ENCODE results near the gene CYP2S1. TPM values are rescaled to one million over a fixed set of nuclear protein-coding genes. Genes with fewer than 3 reads are reported as not detected.

CYP2S1 gene
- total RNA-seq, 4 donors from 2014 or later, result 4.2 to 30.7 (median 14.9) TPM

DNA sequence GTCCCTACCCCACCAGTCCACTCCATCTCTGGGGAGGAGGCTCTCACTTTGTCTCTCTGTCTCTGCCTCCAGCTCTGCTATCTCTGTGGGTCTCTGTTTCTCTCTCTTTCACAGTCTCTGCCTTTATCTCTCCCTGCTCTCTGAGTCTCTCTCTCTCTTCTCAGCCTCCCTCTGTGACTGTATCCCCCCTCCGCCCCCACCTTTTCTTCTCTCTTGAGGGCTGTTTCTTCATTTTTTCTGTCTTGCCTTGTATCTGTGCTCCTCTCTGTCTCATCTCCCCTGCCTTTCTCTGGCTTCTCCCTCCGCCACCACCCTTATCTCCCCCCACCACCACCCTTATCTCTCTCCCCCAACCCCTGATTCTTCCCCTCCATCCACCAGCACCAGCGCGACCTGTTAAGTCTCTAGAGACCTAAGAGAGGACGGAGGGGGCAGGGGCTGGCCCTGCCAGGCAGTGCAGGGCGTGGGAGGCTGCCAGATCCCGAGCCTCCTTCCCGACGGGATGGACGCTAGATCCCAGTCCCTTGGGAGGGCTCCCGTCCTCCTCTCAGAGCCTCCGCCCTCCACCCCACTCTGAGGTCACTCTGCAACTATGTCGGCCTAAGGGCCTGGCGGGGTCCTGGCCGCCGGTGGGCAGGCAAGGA is 27.0 kb downstream of the CYP2S1 start:
- H3K9me3 ChIP-seq, result no peaks in the 10 kb centered on the region
- H3K27ac ChIP-seq, result peak overlapping the region; percentile 89 to 96 (median 90)
- WGBS, 2 donors (ENCODE audit: low coverage in 1 of 2), result 20 to 28% methylated on average over 1 to 16 of the region's 16 CpGs
- in situ Hi-C loops (cut with MboI; ENCODE audit: low pct_ligation_motif_present in 1 of 4, low pct_unique_long_range_greater_than_20kb in 1 of 4, low sequenced_read_pairs in 3 of 4) (no loop called here), intact Hi-C loops (cut with DNase I; ENCODE audit: low total_unique reads) (no loop called here)
- H3K4me1 ChIP-seq, result peaks cover 0 to 28% (median 11%) of the 10 kb centered on the region in 4 donors
- peak; percentile 25 for DNase-seq
- peaks cover 29% of the 10 kb centered on the region for H3K27me3 ChIP-seq
- peak overlapping the region; percentile 35 to 55 (median 50) for H3K4me3 ChIP-seq
- H3K36me3 ChIP-seq, result no peaks in the 10 kb centered on the region
- peak; percentile 23 to 36 (median 31) for TF ChIP-seq POLR2AphosphoS5 (IDR thresholded peaks at IDR 0.05)
- TF ChIP-seq, protein P1, sequence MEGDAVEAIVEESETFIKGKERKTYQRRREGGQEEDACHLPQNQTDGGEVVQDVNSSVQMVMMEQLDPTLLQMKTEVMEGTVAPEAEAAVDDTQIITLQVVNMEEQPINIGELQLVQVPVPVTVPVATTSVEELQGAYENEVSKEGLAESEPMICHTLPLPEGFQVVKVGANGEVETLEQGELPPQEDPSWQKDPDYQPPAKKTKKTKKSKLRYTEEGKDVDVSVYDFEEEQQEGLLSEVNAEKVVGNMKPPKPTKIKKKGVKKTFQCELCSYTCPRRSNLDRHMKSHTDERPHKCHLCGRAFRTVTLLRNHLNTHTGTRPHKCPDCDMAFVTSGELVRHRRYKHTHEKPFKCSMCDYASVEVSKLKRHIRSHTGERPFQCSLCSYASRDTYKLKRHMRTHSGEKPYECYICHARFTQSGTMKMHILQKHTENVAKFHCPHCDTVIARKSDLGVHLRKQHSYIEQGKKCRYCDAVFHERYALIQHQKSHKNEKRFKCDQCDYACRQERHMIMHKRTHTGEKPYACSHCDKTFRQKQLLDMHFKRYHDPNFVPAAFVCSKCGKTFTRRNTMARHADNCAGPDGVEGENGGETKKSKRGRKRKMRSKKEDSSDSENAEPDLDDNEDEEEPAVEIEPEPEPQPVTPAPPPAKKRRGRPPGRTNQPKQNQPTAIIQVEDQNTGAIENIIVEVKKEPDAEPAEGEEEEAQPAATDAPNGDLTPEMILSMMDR (IDR thresholded peaks at IDR 0.05), result no peak
- peak; percentile 38 for TF ChIP-seq POLR2A (IDR thresholded peaks at IDR 0.05)

DNA sequence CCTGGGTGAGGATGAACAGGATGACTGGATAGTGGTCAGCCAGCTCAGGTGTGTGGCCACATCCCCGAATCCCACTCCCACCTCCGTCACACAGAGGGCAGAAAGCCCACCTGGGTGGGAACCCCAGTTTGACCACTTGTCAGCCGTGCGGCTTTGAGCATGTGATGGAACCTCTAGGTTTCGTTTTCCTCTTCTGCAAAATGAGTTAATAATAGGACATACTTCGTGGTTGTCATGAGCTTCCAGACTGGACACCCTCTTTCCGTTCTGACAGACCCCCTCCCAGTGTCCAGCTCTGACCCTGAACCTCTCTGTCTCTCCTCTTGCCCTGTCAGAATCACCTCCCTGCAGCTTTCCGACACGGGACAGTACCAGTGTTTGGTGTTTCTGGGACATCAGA is 27.8 kb downstream of the CYP2S1 start:
- intact Hi-C loops (cut with DNase I; ENCODE audit: low total_unique reads), result no loop called here
- in situ Hi-C loops (cut with MboI; ENCODE audit: low pct_ligation_motif_present in 1 of 4, low pct_unique_long_range_greater_than_20kb in 1 of 4, low sequenced_read_pairs in 3 of 4), result no loop called here
- Histone ChIP-seq H3K36me3 (no peaks in the 10 kb centered on the region), H3K4me3 (peak overlapping the region in 3 of 4 donors; percentile 46 to 55 (median 55)), H3K27me3 (peaks cover 29% of the 10 kb centered on the region), H3K4me1 (peaks cover under 1 to 30% (median 15%) of the 10 kb centered on the region in 4 donors), H3K9me3 (no peaks in the 10 kb centered on the region), H3K27ac (peak overlapping the region; percentile 89 to 96 (median 90))
- TF ChIP-seq EP300 (IDR thresholded peaks at IDR 0.05; ENCODE audit: low read depth) (no peak), POLR2A (IDR thresholded peaks at IDR 0.05) (no peak), POLR2AphosphoS5 (IDR thresholded peaks at IDR 0.05) (no peak)
- TF ChIP-seq, protein P1 (IDR thresholded peaks at IDR 0.05), result no peak
- WGBS, 2 donors (ENCODE audit: low coverage in 1 of 2), result 47 to 51% methylated on average over 3 to 9 of the region's 9 CpGs
- DNase-seq, result no peak

DNA sequence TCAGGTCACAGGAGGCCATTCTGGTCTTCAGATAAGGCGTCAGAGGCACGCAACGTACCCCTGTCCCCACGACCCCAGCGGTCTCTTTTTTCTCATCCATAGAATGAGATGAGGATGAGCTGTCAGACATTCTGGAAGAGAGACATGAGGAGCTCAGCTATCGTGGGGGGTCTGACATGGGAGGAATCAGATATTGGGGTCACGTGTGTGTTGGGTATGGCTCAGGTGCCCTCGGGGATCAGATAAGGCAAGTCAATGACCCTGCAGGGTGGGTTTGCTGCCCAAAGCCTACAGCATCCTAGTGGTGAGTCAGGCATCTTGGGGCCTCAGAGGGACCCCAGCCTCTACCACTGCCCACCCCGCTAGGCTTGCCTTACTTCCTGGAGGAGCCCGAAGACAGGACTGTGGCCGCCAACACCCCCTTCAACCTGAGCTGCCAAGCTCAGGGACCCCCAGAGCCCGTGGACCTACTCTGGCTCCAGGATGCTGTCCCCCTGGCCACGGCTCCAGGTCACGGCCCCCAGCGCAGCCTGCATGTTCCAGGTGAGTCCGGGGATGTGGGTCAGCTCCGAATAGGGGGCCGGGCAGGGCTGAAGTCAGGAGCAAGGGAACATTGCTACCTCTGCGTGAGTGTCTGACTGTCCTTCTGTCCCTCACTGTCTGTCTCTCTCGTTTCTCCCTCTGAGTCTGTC is 28.6 kb downstream of the CYP2S1 start:
- in situ Hi-C loops (cut with MboI; ENCODE audit: low pct_ligation_motif_present in 1 of 4, low pct_unique_long_range_greater_than_20kb in 1 of 4, low sequenced_read_pairs in 3 of 4) (no loop called here), intact Hi-C loops (cut with DNase I; ENCODE audit: low total_unique reads) (no loop called here)
- TF ChIP-seq EP300 (IDR thresholded peaks at IDR 0.05; ENCODE audit: low read depth) (no peak), POLR2AphosphoS5 (IDR thresholded peaks at IDR 0.05) (no peak)
- no peak for DNase-seq
- H3K4me1 ChIP-seq, result peaks cover 3 to 38% (median 21%) of the 10 kb centered on the region in 4 donors
- no peaks in the 10 kb centered on the region for H3K36me3 ChIP-seq
- H3K9me3 ChIP-seq, result no peaks in the 10 kb centered on the region
- WGBS, 2 donors (ENCODE audit: low coverage in 1 of 2), result 60 to 87% methylated on average over 1 to 13 of the region's 20 CpGs
- peak overlapping the region in 1 of 4 donors; percentile 55 for H3K4me3 ChIP-seq
- peaks cover 29% of the 10 kb centered on the region for H3K27me3 ChIP-seq
- peak overlapping the region; percentile 89 to 96 (median 90) for H3K27ac ChIP-seq

DNA sequence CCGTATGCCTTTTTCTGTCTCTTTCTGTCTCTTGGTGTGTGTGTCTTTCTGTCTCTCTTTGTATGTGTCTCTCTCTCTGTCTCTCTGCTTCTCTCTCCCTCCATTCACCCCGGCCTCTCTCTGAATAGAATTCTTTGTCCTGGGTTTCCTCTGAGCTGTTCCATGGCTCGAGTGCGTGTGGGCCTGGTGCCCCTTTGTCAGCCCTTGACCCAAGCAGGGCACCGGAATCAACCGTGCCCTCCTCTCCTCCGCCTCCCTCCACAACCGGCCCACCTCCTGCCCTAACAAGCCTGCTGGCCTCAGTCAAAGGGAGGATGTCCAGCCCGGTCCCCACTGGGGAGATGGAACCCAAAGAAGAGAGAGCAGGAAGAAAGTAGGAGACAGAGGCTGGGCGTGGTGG is 29.2 kb downstream of the CYP2S1 start:
- H3K36me3 ChIP-seq, result no peaks in the 10 kb centered on the region
- WGBS, 2 donors (ENCODE audit: low coverage in 1 of 2), result 87% methylated on average over 10 of the region's 10 CpGs; no CpG with 5 or more reads in 1 of the 2 donors
- H3K9me3 ChIP-seq, result no peaks in the 10 kb centered on the region
- peaks cover 3 to 43% (median 25%) of the 10 kb centered on the region in 4 donors for H3K4me1 ChIP-seq
- no peak overlapping the region for H3K4me3 ChIP-seq
- intact Hi-C loops (cut with DNase I; ENCODE audit: low total_unique reads), result no loop called here
- in situ Hi-C loops (cut with MboI; ENCODE audit: low pct_ligation_motif_present in 1 of 4, low pct_unique_long_range_greater_than_20kb in 1 of 4, low sequenced_read_pairs in 3 of 4), result no loop called here
- peak overlapping the region in 3 of 4 donors; percentile 89 to 96 (median 92) for H3K27ac ChIP-seq
- peaks cover 29% of the 10 kb centered on the region for H3K27me3 ChIP-seq
- DNase-seq, result no peak
- TF ChIP-seq POLR2AphosphoS5 (IDR thresholded peaks at IDR 0.05), result no peak
- TF ChIP-seq POLR2A (IDR thresholded peaks at IDR 0.05), result no peak
- TF ChIP-seq, protein P1 (IDR thresholded peaks at IDR 0.05), result no peak
- no peak for TF ChIP-seq EP300 (IDR thresholded peaks at IDR 0.05; ENCODE audit: low read depth)
